ENCODE data around the gene KIF1B.

DNA sequence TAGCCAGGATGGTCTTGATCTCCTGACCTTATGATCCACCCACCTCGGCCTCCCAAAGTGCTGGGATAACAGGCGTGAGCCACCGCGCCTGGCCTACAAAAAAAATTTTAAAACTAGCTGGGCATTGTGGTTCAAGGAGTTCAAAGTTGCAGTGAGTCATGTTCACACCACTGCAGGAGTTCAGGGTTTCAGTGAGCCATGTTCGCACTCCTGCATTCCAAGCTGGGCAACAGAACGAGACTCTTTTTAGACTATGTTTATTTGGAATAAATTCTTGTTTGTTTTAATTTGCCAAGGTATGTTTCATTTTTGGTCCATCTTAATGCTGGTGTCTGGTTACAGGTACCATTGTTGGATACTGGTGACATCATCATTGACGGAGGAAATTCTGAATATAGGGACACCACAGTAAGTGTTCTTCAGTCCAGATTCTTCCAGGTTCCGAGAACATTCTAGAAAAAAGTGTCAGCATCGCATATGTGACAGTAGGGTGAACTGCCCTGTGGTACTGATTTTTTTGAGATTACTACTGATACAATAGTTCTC lies 192.4 kb downstream of the KIF1B start:
- TF ChIP-seq EP300 (IDR thresholded peaks at IDR 0.05) = no peak
- TF ChIP-seq CTCF (IDR thresholded peaks at IDR 0.05) = no peak
- TF ChIP-seq POLR2A (IDR thresholded peaks at IDR 0.05; ENCODE audit: low read depth) = no peak
